ENCODE results near the gene OXCT1. TPM values are rescaled to one million over a fixed set of nuclear protein-coding genes. Genes with fewer than 3 reads are reported as not detected.

The OXCT1 gene
- total RNA-seq: 10 to 100 TPM; 15.2 to 25.3 TPM

GRCh38 chr5:41869724-41870626 is at the start of gene OXCT1:
Gene OXCT1, minus strand, starts transcription at chr5:41870425. Its CDS starts 67 bp downstream, at chr5:41870358.
- Histone ChIP-seq H3K36me3 (no peaks in the 10 kb centered on the region), H3K4me3 (peak within 1 kb of the TSS; percentile 49 to 74), H3K9me3 (no peaks in the 10 kb centered on the region), H3K27me3 (replicated peaks; ENCODE audit: insufficient read depth) (no peaks in the 10 kb centered on the region), H3K27ac (peak within 1 kb of the TSS; percentile 89 to 93), H3K4me1 (replicated peaks) (peaks cover 6% of the 10 kb centered on the region)
- peak; percentile 78 for DNase-seq (ENCODE audit: low spot score)
- peak; percentile 82 for TF ChIP-seq POLR2AphosphoS5 (IDR thresholded peaks at IDR 0.05)
- no peak for TF ChIP-seq CTCF (IDR thresholded peaks at IDR 0.05)
- peak; percentile 61 for TF ChIP-seq POLR2A (IDR thresholded peaks at IDR 0.05)
- intact Hi-C loops (cut with DNase I): loop anchor here (1.0 to 5.0 kb wide), 2 partner anchors 34 to 897 kb away; partner anchors contain the start of gene RIMOC1
- WGBS: 0% methylated on average over 80 of the region's 82 CpGs

- H3K4me3 ChIP-seq: no peak overlapping the region
- DNase-seq (ENCODE audit: low spot score): no peak
- TF ChIP-seq POLR2A (IDR thresholded peaks at IDR 0.05): no peak
- no peak for TF ChIP-seq CTCF (IDR thresholded peaks at IDR 0.05)
- no peak for TF ChIP-seq POLR2AphosphoS5 (IDR thresholded peaks at IDR 0.05)
- H3K27ac ChIP-seq: no peak overlapping the region
- H3K27me3 ChIP-seq (replicated peaks; ENCODE audit: insufficient read depth): no peaks in the 10 kb centered on the region
- no peaks in the 10 kb centered on the region for H3K4me1 ChIP-seq (replicated peaks)
- intact Hi-C loops (cut with DNase I): no loop called here
- H3K9me3 ChIP-seq: no peaks in the 10 kb centered on the region
- 67% methylated on average over 2 of the region's 2 CpGs for WGBS
- no peaks in the 10 kb centered on the region for H3K36me3 ChIP-seq
Measured at GRCh38 chr5:41918105-41918504, 47.9 kb upstream of the OXCT1 start.

- no peaks in the 10 kb centered on the region for H3K36me3 ChIP-seq
- H3K27ac ChIP-seq: peak overlapping the region in 1 of 2 donors; percentile 2
- DNase-seq (ENCODE audit: low spot score): no peak
- H3K9me3 ChIP-seq: no peaks in the 10 kb centered on the region
- no peak overlapping the region for H3K4me3 ChIP-seq
- TF ChIP-seq POLR2A (IDR thresholded peaks at IDR 0.05): no peak
- TF ChIP-seq CTCF (IDR thresholded peaks at IDR 0.05): no peak
- TF ChIP-seq POLR2AphosphoS5 (IDR thresholded peaks at IDR 0.05): no peak
- peaks cover 2% of the 10 kb centered on the region for H3K4me1 ChIP-seq (replicated peaks)
- intact Hi-C loops (cut with DNase I): no loop called here
- 79% methylated on average over 4 of the region's 4 CpGs for WGBS
- no peaks in the 10 kb centered on the region for H3K27me3 ChIP-seq (replicated peaks; ENCODE audit: insufficient read depth)
Measured at GRCh38 chr5:41908374-41909079, 38.3 kb upstream of the OXCT1 start.

GRCh38 chr5:41906151-41906550 is 35.9 kb upstream of the OXCT1 start:
- Histone ChIP-seq H3K27me3 (replicated peaks; ENCODE audit: insufficient read depth) (no peaks in the 10 kb centered on the region), H3K36me3 (no peaks in the 10 kb centered on the region), H3K9me3 (no peaks in the 10 kb centered on the region), H3K27ac (no peak overlapping the region), H3K4me1 (replicated peaks) (peaks cover 2% of the 10 kb centered on the region), H3K4me3 (no peak overlapping the region)
- TF ChIP-seq POLR2A (IDR thresholded peaks at IDR 0.05) (no peak), CTCF (IDR thresholded peaks at IDR 0.05) (no peak), POLR2AphosphoS5 (IDR thresholded peaks at IDR 0.05) (no peak)
- WGBS: 84% methylated on average over 2 of the region's 2 CpGs
- no peak for DNase-seq (ENCODE audit: low spot score)
- intact Hi-C loops (cut with DNase I): no loop called here

All from prostate gland (tissue), 2 donors.